HCT116 (cell line): Measurements from ENCODE around the gene NR1I3.

Experiments
- CTCF ChIP-seq, 3 experiments: fragments of 200-600 bp in 1 of 3; sonication (generic) in 1 of 3; IDR thresholded peaks in 2 of 3; conservative IDR thresholded peaks in 1 of 3; 2 replicates each; pipeline ENCODE4 v1.5.1; 2012 to 2017; ENCODE audit warnings: low read depth in 2 of 3, low read length in 2 of 3, antibody characterized with exemption in 1 of 3, borderline replicate concordance in 1 of 3, control low read depth in 1 of 3, mild to moderate bottlenecking in 1 of 3, mixed read lengths in 1 of 3, mixed run types in 1 of 3, moderate library complexity in 1 of 3; ENCODE audit not compliant: insufficient read depth in 1 of 3
- TF ChIP-seq, protein P1 (sequence below): IDR thresholded peaks from 2 replicates; pipeline ENCODE4 v1.6.1; 2012

DNA sequence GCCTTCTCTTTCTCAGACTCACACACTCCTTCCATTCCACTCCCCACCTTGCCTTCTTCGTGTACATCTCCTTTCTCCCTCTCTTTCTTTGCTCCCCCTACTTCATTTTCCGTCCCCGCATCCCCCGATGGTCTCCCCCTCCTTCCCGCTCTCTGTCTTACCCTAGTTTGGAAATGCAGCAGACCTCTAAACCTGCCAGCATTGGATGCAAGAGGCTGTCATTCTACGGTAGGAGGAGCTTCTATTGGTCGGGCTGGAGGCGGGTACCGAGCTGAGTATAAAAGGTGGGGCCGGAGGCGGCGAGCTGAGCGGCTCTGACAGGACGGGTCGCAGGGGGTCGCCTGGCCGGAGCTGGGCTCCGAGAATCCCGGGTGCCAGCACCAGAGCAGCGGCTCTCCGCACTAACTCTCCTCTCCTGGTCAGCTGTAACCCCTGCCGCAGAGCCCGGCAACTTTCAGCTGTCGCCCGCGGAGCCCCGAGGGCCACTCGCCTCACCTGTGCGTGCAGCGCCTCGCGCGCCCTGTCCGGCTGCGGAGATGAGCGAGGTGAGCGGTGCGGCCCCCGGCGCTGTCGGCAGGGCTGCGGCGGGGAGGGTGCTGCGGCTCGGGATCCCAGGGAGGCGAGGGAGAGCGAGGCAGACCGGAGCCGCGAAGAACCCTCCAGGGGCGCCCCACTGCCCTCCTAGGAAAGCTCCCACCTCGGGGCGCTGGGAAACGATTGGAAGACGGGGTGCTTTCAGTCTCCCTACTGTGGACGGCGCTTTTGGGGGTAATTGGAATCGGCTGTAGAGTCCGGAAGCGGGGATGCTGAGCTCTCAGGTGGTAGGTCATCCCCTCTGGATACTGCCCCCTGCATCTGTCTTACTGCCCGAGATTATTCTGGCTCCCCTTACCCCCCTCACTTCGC is 20.7 kb upstream of the NR1I3 start, which contains the start of gene PCP4L1:
- TF ChIP-seq, protein P1, sequence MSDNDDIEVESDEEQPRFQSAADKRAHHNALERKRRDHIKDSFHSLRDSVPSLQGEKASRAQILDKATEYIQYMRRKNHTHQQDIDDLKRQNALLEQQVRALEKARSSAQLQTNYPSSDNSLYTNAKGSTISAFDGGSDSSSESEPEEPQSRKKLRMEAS: no peak
- TF ChIP-seq CTCF (IDR thresholded peaks at IDR 0.05 in 2 of 3, conservative IDR thresholded peaks at IDR 0.05 in 1 of 3; ENCODE audit: borderline replicate concordance in 1 of 3, insufficient read depth in 1 of 3, low read depth in 2 of 3, low read length in 2 of 3): no peak
